ENCODE data around the gene GRIP2.

Gene GRIP2

GRCh38 chr3:14537590-14538450, 2.3 kb downstream of the GRIP2 start:
- no peak overlapping the region for H3K4me3 ChIP-seq (ENCODE audit: low read depth, low read length)
- DNase-seq (ENCODE audit: low read depth) = no peak
- in situ Hi-C loops (cut with HindIII; ENCODE audit: low sequenced_read_pairs) = no loop called here
- TF ChIP-seq CTCF (IDR thresholded peaks at IDR 0.05; ENCODE audit: low read depth, low read length, missing control alignments) = no peak

DNA sequence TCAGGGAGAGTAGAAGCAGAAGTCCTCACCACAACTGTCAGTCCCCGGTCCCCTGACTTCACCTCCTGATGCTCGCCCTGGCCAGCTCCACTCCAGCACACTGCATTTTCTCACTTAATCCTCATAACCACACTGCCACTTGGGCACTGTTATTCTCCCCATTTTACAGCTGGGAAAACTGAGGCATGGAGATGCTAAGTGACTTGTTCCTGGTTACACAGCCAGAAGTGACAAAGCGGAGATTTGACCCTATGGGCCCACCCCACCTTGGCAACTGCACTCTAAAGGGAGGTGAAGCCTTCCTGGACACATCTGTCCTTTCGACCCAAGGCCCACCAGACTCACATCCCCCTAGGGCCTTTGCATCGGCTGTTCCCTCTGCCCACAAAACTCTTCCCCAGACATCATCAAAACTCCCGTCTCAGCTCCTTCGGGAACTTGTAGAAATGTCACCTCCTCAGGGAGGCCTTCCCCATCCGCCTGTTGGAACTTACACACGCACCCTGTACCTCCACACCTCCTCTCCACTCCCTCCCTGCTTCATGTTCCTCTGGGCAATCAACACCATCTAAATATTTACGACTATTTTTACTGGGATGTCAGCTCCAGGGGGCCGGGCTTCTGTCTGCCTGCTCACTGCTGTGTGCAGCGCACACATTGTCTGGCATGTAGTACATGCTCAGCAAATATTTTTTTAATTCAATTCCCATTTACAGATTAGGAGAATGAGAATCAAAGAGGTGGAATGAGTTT, 3.1 kb downstream of the GRIP2 start:
- H3K4me3 ChIP-seq (ENCODE audit: low read depth, low read length) = no peak overlapping the region
- DNase-seq (ENCODE audit: low read depth) = no peak
- no peak for TF ChIP-seq CTCF (IDR thresholded peaks at IDR 0.05; ENCODE audit: low read depth, low read length, missing control alignments)
- in situ Hi-C loops (cut with HindIII; ENCODE audit: low sequenced_read_pairs) = no loop called here

DNA sequence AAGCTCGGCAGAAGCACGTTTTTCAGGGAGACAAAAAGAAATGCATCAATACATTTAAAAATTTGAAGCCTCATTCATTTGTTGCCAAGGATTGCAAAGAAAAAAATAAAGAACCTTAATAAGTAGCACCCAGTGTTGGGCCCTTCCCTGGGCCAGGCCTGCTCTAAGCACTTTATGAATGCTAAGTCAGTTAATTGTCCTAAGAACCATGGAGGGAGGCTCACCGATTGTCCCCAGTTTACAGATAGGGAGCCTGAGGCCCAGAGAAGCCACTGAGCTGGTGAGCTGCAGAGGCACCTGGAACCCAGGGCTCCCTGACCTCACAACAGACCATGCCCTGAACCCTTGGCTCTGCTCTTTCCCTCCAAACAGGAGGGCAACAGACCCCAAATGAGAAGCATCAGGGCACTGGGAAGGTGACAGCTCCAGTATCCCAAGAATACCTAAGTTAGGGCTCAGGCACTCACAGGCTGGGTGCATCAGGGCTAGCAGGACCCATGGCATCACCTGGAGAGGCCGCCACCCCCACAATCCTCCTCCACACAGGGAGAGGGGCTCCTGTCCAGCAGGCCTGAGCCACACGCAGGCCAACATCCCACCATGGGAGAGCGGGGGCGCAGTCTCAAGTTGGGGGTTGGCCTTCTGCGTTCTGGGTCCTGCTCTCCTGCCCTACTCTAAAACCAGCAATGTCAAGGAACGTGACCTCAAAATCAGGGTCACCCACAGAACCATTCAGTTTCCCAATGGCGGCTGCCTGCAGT, 3.9 kb downstream of the GRIP2 start:
- no peak overlapping the region for H3K4me3 ChIP-seq (ENCODE audit: low read depth, low read length)
- TF ChIP-seq CTCF (IDR thresholded peaks at IDR 0.05; ENCODE audit: low read depth, low read length, missing control alignments) = no peak
- DNase-seq (ENCODE audit: low read depth) = no peak
- in situ Hi-C loops (cut with HindIII; ENCODE audit: low sequenced_read_pairs) = no loop called here

DNA sequence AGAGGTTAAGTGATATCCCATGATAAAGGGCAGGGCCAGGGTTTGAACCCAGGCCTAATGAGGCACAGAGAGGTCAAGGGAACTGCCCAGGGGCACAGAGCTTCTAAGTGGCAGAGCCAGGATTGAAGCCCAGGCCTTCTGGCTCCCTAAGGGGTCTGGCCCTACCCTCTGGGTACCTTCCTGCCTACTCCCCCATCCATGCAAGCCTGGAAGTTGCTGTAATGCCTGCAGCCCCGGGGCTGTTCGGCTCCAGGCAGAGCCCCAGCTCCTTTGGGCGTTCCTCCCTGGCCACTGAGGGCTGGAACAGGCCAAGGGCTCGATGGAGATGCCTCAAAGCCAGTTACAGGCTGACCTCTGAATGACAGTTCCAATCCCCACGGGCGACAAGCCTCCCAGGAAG, 4.5 kb downstream of the GRIP2 start:
- no peak for DNase-seq (ENCODE audit: low read depth)
- in situ Hi-C loops (cut with HindIII; ENCODE audit: low sequenced_read_pairs) = no loop called here
- no peak overlapping the region for H3K4me3 ChIP-seq (ENCODE audit: low read depth, low read length)
- no peak for TF ChIP-seq CTCF (IDR thresholded peaks at IDR 0.05; ENCODE audit: low read depth, low read length, missing control alignments)

DNA sequence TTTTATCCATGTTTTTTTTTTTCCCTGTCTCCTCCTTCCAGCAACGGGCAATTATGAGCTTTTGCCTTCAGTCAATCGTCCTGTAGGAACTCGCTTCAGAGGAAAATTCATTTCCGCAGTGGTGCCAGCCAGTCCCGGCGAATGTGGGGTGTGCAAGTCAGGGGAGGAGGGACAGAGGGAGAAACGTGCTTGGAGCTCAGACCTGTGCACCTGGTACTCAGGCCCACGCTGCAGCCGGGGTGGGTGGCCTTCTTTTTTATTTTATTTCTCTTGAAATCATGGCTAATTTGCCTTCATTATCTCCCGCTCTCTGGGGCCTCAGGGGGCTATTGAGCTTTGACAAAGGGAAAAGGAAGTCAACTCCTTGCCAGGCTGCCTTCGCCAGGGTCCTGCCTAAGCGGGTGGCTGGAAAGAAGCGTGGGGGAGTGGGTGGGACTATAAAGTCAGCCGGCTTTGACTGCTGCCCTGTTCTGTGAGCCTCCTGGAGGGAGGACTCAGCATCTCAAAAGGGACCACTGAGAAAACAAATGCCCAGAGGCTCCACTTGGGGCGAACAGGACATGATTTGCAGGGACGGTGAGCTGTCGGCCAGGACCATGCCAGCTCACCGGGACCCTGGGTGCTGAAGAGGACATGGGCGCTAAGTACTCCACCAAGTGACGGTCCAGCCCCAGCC, 5.5 kb downstream of the GRIP2 start:
- in situ Hi-C loops (cut with HindIII; ENCODE audit: low sequenced_read_pairs) = no loop called here
- DNase-seq (ENCODE audit: low read depth) = no peak
- TF ChIP-seq CTCF (IDR thresholded peaks at IDR 0.05; ENCODE audit: low read depth, low read length, missing control alignments) = no peak
- no peak overlapping the region for H3K4me3 ChIP-seq (ENCODE audit: low read depth, low read length)

DNA sequence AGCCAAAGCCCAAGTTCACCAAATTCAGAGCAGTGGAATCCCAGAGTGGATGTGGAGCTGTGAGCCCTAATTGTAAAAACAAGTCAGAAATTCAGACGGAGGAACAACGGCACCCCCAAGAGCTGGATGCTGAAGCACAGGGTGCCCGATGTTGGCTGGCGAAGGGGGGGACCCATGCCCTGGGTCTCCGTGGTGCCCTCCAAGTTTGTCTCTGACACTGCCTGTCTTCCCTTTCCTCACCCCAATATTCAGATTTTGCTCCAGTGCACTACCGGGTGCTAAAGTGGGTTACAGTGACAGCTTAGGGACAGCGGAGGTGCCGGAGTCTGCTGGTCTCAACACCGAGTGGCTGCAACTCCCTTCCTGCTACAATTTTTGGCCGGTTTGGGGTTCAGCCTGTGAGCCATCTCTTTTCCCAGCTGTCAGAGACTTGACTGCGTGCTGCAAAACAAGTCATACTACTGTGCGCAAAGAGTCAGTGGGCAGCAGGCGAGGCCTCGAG, 6.6 kb downstream of the GRIP2 start:
- in situ Hi-C loops (cut with HindIII; ENCODE audit: low sequenced_read_pairs) = no loop called here
- no peak for TF ChIP-seq CTCF (IDR thresholded peaks at IDR 0.05; ENCODE audit: low read depth, low read length, missing control alignments)
- no peak for DNase-seq (ENCODE audit: low read depth)
- H3K4me3 ChIP-seq (ENCODE audit: low read depth, low read length) = no peak overlapping the region

Measured in astrocyte of the cerebellum (primary cell).